ENCODE measurements around the gene CT45A8.
"Not testable (repeated sequence)": the region's sequence is repeated elsewhere in the genome, so short reads cannot be mapped to it uniquely, and the experiment has no call there.

The CT45A8 gene, protein sequence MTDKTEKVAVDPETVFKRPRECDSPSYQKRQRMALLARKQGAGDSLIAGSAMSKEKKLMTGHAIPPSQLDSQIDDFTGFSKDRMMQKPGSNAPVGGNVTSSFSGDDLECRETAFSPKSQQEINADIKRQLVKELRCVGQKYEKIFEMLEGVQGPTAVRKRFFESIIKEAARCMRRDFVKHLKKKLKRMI

DNA sequence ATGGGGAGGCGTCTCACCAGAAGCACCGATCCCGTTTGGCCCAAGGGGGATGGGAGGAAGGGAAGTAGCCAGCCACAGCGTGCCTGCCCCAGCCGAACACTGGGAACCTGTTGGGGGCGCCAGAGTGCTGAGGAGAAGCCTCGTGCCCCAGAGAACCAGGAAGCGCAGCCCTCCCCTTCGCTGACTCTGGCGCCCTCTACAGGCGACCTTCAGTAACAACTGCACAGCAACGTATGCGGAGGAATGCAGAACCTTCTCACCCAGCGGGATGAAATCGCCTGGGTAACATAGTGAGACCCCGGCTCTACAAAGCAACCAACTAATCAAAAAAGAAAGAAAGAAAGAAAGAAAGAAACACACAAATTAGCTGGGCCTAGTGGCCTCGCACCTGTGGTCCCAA lies at the start of gene CT45A8:
TSS of gene CT45A8 (minus strand) at position 101 of the 400 bp plus-strand sequence. CDS start 3,755 bp downstream, outside the sequence.
- DNase-seq (ENCODE audit: low spot score): not testable (repeated sequence)

DNA sequence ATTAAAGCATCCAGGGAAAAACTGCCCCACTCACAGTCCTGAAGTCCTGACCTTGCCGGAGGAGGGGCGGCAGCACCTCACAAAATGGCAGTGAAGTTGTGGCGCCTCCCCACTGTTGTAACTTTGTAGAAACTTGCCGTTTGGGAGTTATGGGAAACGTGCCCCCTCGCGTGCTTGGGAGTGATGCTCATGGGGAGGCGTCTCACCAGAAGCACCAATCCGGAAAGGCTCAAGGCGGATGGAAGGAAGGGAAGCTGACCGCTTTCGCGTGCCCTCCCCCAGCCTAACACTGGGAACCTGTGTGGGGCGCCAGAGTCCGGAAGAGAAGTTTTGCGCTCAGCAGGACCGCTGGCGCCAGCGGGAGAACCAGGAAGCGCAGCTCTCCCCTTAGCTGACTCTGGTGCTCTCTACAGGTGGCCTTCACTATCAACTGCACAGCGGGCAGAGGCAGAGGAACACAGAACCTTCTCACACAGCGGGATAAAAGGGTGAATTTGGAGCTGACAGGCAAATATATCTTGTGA lies 39.0 kb upstream of the CT45A8 start, which contains the start of the genes CT45A10 and SAGE1:
TSS of gene CT45A10 (minus strand) at position 151 of the 524 bp plus-strand sequence. CDS start 8,100 bp downstream, outside the sequence.
TSS of gene SAGE1 (plus strand) at position 423 of the 524 bp plus-strand sequence. CDS start 2,527 bp downstream, outside the sequence.
- no peak for DNase-seq (ENCODE audit: low spot score)

DNA sequence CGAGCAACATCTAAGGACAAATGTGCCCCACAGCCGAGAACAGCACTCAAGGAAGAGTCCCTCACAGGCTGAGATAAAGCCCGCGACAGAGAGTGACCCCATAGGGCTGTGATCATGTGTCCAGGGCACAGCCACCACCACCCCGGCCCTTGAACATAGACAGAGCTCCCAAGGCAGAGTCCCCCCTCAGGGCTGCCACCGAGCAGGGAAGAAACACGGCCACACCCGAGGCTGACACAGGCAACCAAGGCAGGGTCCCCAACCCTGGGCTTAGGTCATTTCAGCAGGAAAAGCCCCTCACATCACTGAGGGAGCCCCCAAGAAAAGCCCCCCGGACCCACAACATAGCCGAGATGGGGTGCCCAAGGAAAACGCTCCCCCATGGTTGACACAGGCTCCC lies 38.4 kb upstream of the CT45A8 start:
- DNase-seq (ENCODE audit: low spot score): no peak

DNA sequence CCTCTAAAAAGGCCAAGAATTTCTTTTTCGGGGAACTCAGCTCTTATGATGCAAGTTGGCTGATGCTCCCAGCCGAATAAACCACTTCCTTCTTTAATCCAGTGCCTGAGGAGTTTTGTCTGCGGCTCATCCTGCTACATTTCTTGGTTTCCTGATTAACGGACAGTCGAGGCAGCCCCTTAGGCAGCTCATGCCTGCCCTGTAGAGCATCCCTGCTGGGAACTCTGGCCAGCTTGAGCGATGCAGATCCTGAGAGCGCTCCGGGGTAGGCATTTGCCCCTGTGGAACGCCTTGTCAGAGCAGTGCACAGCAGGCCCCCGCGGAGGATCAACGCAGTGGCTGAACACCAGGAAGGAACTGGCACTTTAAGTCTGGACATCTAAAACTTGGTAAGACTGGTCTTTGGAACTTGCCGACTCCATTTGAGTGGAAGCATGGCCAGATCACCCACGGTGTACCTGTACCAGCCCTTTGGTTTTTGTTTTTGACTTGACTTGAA lies 35.8 kb upstream of the CT45A8 start:
- no peak for DNase-seq (ENCODE audit: low spot score)

DNA sequence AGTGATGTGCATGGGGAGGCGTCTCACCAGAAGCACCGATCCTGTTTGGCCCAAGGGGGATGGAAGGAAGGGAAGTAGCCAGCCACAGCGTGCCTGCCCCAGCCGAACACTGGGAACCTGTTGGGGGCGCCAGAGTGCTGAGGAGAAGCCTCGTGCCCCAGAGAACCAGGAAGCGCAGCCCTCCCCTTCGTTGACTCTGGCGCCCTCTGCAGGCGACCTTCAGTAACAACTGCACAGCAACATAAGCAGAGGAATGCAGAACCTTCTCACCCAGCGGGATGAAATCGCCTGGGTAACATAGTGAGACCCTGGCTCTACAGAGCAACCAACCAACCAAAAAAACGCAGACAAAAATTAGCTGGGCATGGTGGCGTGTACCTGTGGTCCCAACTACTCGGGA lies 34.6 kb upstream of the CT45A8 start:
- not testable (repeated sequence) for DNase-seq (ENCODE audit: low spot score)

DNA sequence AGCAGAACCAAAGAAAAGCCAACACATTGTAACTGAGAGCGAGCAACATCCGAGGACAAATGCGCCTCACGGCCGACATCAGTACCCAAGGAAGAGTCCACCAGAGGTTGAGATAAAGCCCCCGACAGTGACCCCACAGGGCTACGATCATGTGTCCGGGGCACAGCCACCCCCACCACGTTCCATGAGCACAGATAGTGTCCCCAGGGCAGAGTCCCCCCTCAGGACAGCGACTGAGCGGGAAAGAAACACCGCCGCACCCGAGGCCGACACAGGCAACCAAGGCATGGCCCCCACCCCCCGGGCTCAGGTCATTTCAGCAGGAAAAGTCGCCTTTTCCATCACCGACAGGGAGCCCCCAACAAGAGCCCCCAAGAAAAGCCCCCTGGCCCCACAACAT lies 33.9 kb upstream of the CT45A8 start:
- not testable (repeated sequence) for DNase-seq (ENCODE audit: low spot score)

DNA sequence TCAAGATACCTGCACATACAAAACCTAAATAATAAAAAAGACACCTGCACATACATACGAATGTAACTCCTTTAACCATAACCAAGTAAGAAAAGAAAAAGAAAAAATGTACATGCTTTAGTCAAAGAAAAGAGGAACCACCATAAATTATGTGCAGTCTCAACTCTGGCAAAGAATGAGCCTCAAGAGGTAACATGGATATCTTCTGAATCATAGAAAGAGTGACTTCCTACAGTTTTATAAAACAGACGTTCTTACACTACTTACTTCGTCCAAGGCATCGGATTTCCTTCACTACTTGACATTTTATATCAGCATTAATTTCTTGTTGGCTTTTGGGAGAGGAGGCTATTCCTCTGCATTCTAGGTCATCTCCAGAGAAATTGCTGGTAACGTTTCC lies 28.4 kb upstream of the CT45A8 start:
- not testable (repeated sequence) for DNase-seq (ENCODE audit: low spot score)

DNA sequence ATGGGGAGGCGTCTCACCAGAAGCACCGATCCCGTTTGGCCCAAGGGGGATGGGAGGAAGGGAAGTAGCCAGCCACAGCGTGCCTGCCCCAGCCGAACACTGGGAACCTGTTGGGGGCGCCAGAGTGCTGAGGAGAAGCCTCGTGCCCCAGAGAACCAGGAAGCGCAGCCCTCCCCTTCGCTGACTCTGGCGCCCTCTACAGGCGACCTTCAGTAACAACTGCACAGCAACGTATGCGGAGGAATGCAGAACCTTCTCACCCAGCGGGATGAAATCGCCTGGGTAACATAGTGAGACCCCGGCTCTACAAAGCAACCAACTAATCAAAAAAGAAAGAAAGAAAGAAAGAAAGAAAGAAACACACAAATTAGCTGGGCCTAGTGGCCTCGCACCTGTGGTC lies 17.4 kb upstream of the CT45A8 start, which contains the start of gene CT45A9:
TSS of gene CT45A9 (minus strand) at position 101 of the 400 bp plus-strand sequence. CDS start 3,751 bp downstream, outside the sequence.
- not testable (repeated sequence) for DNase-seq (ENCODE audit: low spot score)

DNA sequence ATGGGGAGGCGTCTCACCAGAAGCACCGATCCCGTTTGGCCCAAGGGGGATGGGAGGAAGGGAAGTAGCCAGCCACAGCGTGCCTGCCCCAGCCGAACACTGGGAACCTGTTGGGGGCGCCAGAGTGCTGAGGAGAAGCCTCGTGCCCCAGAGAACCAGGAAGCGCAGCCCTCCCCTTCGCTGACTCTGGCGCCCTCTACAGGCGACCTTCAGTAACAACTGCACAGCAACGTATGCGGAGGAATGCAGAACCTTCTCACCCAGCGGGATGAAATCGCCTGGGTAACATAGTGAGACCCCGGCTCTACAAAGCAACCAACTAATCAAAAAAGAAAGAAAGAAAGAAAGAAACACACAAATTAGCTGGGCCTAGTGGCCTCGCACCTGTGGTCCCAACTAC lies 17.2 kb downstream of the CT45A8 start, which contains the start of gene CT45A7:
TSS of gene CT45A7 (minus strand) at position 101 of the 400 bp plus-strand sequence. CDS start 3,747 bp downstream, outside the sequence.
- not testable (repeated sequence) for DNase-seq (ENCODE audit: low spot score)

DNA sequence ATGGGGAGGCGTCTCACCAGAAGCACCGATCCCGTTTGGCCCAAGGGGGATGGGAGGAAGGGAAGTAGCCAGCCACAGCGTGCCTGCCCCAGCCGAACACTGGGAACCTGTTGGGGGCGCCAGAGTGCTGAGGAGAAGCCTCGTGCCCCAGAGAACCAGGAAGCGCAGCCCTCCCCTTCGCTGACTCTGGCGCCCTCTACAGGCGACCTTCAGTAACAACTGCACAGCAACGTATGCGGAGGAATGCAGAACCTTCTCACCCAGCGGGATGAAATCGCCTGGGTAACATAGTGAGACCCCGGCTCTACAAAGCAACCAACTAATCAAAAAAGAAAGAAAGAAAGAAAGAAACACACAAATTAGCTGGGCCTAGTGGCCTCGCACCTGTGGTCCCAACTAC lies 34.4 kb downstream of the CT45A8 start, which contains the start of gene CT45A2:
TSS of gene CT45A2 (minus strand) at position 101 of the 400 bp plus-strand sequence. CDS start 3,747 bp downstream, outside the sequence.
- DNase-seq (ENCODE audit: low spot score): not testable (repeated sequence)

DNA sequence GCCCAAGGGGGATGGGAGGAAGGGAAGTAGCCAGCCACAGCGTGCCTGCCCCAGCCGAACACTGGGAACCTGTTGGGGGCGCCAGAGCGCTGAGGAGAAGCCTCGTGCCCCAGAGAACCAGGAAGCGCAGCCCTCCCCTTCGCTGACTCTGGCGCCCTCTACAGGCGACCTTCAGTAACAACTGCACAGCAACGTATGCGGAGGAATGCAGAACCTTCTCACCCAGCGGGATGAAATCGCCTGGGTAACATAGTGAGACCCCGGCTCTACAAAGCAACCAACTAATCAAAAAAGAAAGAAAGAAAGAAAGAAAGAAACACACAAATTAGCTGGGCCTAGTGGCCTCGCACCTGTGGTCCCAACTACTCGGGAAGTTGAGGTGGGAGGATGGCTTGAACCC lies 51.7 kb downstream of the CT45A8 start, which contains the start of gene CT45A6:
TSS of gene CT45A6 (minus strand) at position 101 of the 400 bp plus-strand sequence. CDS start 3,794 bp downstream, outside the sequence.
- DNase-seq (ENCODE audit: low spot score): not testable (repeated sequence)

All from CD4-positive, alpha-beta T cell treated with Interleukin-2 at 100 ng/mL for 4 hours (primary cell).